Astrocyte (in vitro differentiated cells and primary cell): ENCODE data around the gene ELMO1. TPM values are rescaled to one million over a fixed set of nuclear protein-coding genes. Genes with fewer than 3 reads are reported as not detected.

ENCODE experiments used
- DNase-seq: peaks from one replicate; pipeline ENCODE4 v3.0.0-alpha.2; 2010; ENCODE audit warnings: low read depth
- FAIRE-seq: peaks from 2 replicates; lab custom pipeline; 2011; peaks lifted over from hg19 to GRCh38; lab: Jason Lieb, UNC
- H2AFZ ChIP-seq: 2 replicates; pipeline ENCODE4 v1.6.0; 2012; ENCODE audit warnings: low read depth, low read length, inconsistent platforms
- H3K27ac ChIP-seq: 2 replicates; pipeline ENCODE4 v1.5.1; 2011; ENCODE audit warnings: low read depth, low read length, inconsistent platforms
- H3K27me3 ChIP-seq: 2 replicates; pipeline ENCODE4 v1.6.0; 2011; ENCODE audit warnings: low read length, inconsistent platforms; ENCODE audit not compliant: insufficient read depth
- H3K36me3 ChIP-seq: 2 replicates; pipeline ENCODE4 v1.5.1; 2011; ENCODE audit warnings: low read length, inconsistent platforms; ENCODE audit not compliant: insufficient read depth
- H3K4me1 ChIP-seq: 2 replicates; pipeline ENCODE4 v1.5.1; 2011; ENCODE audit warnings: low read length, inconsistent platforms; ENCODE audit not compliant: insufficient read depth
- H3K4me2 ChIP-seq: 2 replicates; pipeline ENCODE4 v1.6.0; 2012; ENCODE audit warnings: low read length, inconsistent platforms
- H3K4me3 ChIP-seq: 2 replicates; pipeline ENCODE4 v1.5.1; 2011; ENCODE audit warnings: low read depth, mild to moderate bottlenecking, low read length, inconsistent platforms; ENCODE audit not compliant: insufficient read depth
- H3K79me2 ChIP-seq: 2 replicates; pipeline ENCODE4 v1.6.0; 2012; ENCODE audit warnings: mild to moderate bottlenecking, low read length, inconsistent platforms; ENCODE audit not compliant: insufficient read depth
- H3K9ac ChIP-seq: 2 replicates; pipeline ENCODE4 v1.6.0; 2012; ENCODE audit warnings: mild to moderate bottlenecking, low read length, inconsistent platforms
- H3K9me3 ChIP-seq: 2 replicates; pipeline ENCODE4 v1.5.1; 2012; ENCODE audit warnings: low read depth, mild to moderate bottlenecking, low read length, inconsistent platforms; ENCODE audit not compliant: insufficient read depth
- H4K20me1 ChIP-seq: 2 replicates; pipeline ENCODE4 v1.6.0; 2012; ENCODE audit warnings: low read length, inconsistent platforms; ENCODE audit not compliant: insufficient read depth
- H3K27ac Mint-ChIP-seq: one replicate; pipeline ENCODE4 v1.8.0; 2021; ENCODE audit warnings: mild to moderate bottlenecking, mixed read lengths; ENCODE audit not compliant: unreplicated experiment
- H3K27me3 Mint-ChIP-seq: one replicate; pipeline ENCODE4 v1.8.0; 2021; ENCODE audit warnings: low read depth, mixed read lengths; ENCODE audit not compliant: unreplicated experiment
- H3K36me3 Mint-ChIP-seq: one replicate; pipeline ENCODE4 v1.8.0; 2021; ENCODE audit warnings: low read depth, mixed read lengths; ENCODE audit not compliant: unreplicated experiment
- H3K4me1 Mint-ChIP-seq: one replicate; pipeline ENCODE4 v1.8.0; 2021; ENCODE audit warnings: low read depth, mixed read lengths; ENCODE audit not compliant: unreplicated experiment
- H3K4me3 Mint-ChIP-seq: one replicate; pipeline ENCODE4 v1.8.0; 2021; ENCODE audit warnings: mild to moderate bottlenecking, moderate library complexity, mixed read lengths; ENCODE audit not compliant: unreplicated experiment
- H3K9me3 Mint-ChIP-seq: one replicate; pipeline ENCODE4 v1.8.0; 2021; ENCODE audit warnings: mild to moderate bottlenecking, mixed read lengths; ENCODE audit not compliant: unreplicated experiment
- CTCF ChIP-seq: IDR thresholded peaks from 2 replicates; pipeline ENCODE4 v1.5.1; 2011; ENCODE audit warnings: low read depth, mild to moderate bottlenecking, inconsistent platforms, low read length, moderate library complexity; ENCODE audit not compliant: insufficient read depth
- EZH2 ChIP-seq: IDR thresholded peaks from 2 replicates; pipeline ENCODE4 v1.6.1; 2012; ENCODE audit warnings: mild to moderate bottlenecking, low read length, inconsistent platforms; ENCODE audit not compliant: insufficient read depth
- total RNA-seq: library from RNA; stranded (reverse); gene quantifications from 2 replicates; pipeline ENCODE4 v1.2.1, GENCODE V29; 2021

The ELMO1 gene
- total RNA-seq, 1 donor from 2014 or later, result 20.4 TPM

GRCh38 chr7:37405603-37406122 lies 43.0 kb downstream of the ELMO1 start:
- no peaks in the 10 kb centered on the region for H3K27me3 ChIP-seq
- no peaks in the 10 kb centered on the region for H3K4me1 ChIP-seq
- H3K36me3 ChIP-seq, result no peaks in the 10 kb centered on the region
- no peak overlapping the region for H3K27ac ChIP-seq
- Mint-ChIP-seq H3K4me1 (peaks cover 12% of the 10 kb centered on the region), H3K36me3 (peaks cover 1% of the 10 kb centered on the region), H3K27ac (no peak overlapping the region), H3K9me3 (peaks cover 12% of the 10 kb centered on the region), H3K4me3 (no peak overlapping the region), H3K27me3 (no peaks in the 10 kb centered on the region)
- H3K4me2 ChIP-seq, result no peak overlapping the region
- H3K4me3 ChIP-seq, result no peak overlapping the region
- H2AFZ ChIP-seq, result no peak overlapping the region
- no peaks in the 10 kb centered on the region for H3K79me2 ChIP-seq
- no peak overlapping the region for H3K9ac ChIP-seq
- no peaks in the 10 kb centered on the region for H4K20me1 ChIP-seq
- FAIRE-seq (no peak), DNase-seq (no peak)
- TF ChIP-seq CTCF (no peak), EZH2 (no peak)
- H3K9me3 ChIP-seq, result no peaks in the 10 kb centered on the region

- H3K79me2 ChIP-seq, result no peaks in the 10 kb centered on the region
- Mint-ChIP-seq H3K36me3 (peaks cover 1% of the 10 kb centered on the region), H3K27me3 (no peaks in the 10 kb centered on the region), H3K4me1 (peaks cover 12% of the 10 kb centered on the region), H3K9me3 (peaks cover 12% of the 10 kb centered on the region), H3K27ac (no peak overlapping the region), H3K4me3 (no peak overlapping the region)
- no peaks in the 10 kb centered on the region for H3K36me3 ChIP-seq
- H3K4me3 ChIP-seq, result no peak overlapping the region
- H3K27me3 ChIP-seq, result no peaks in the 10 kb centered on the region
- TF ChIP-seq CTCF, result no peak
- H3K9ac ChIP-seq, result no peak overlapping the region
- H3K4me2 ChIP-seq, result no peak overlapping the region
- no peaks in the 10 kb centered on the region for H3K4me1 ChIP-seq
- FAIRE-seq (no peak), DNase-seq (no peak)
- no peak overlapping the region for H3K27ac ChIP-seq
- H2AFZ ChIP-seq, result no peak overlapping the region
- H4K20me1 ChIP-seq, result no peaks in the 10 kb centered on the region
- H3K9me3 ChIP-seq, result no peaks in the 10 kb centered on the region
These were observed 43.5 kb downstream of the ELMO1 start for GRCh38 chr7:37405128-37405527.

DNA sequence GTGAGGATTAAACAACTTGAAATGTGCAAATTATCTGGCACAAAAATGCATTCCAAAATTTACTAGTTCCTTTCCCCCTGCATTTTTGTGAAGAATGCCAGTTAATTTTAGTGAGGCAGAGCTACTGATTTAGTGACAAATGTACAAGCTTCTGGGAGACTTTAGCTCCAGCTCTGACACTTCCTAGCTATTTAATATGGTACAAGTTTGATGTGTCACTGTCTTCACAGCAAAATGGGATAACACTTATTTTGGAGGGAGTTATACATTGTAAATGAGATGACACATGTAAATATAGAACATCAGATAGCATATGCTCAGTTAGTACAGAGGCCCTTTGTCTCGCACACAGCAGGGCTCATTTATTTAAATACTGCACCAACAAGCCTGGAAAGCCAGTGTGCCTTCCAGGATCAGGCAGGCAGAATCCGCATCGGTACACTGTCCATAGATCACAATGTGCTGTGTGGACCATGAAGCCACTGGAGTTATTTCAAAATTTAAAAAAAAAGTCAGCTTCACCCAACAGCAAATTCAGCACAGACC lies 48.7 kb downstream of the ELMO1 start:
- Histone ChIP-seq H3K9me3 (no peaks in the 10 kb centered on the region), H2AFZ (no peak overlapping the region), H3K9ac (no peak overlapping the region), H3K4me2 (no peak overlapping the region), H3K4me3 (no peak overlapping the region), H3K4me1 (no peaks in the 10 kb centered on the region), H4K20me1 (no peaks in the 10 kb centered on the region), H3K27me3 (no peaks in the 10 kb centered on the region), H3K27ac (no peak overlapping the region), H3K36me3 (no peaks in the 10 kb centered on the region), H3K79me2 (no peaks in the 10 kb centered on the region)
- FAIRE-seq, result no peak
- Mint-ChIP-seq H3K9me3 (peaks cover 12% of the 10 kb centered on the region), H3K4me3 (no peak overlapping the region), H3K4me1 (peaks cover 2% of the 10 kb centered on the region), H3K36me3 (peaks cover 1% of the 10 kb centered on the region), H3K27me3 (no peaks in the 10 kb centered on the region), H3K27ac (no peak overlapping the region)
- no peak for DNase-seq
- TF ChIP-seq EZH2 (no peak), CTCF (no peak)
